Measurements from ENCODE around the gene IQCE.
A peak's percentile ranks its signal among the peaks of the same experiment; 100 is the strongest.

IQCE gene

GRCh38 chr7:2645274-2645868 is 86.6 kb downstream of the IQCE start:
- Histone ChIP-seq H3K4me1 (ENCODE audit: control insufficient read depth in 1 of 2, insufficient read depth in 2 of 2, low read length in 2 of 2) (peaks cover 41 to 43% of the 10 kb centered on the region in 2 experiments), H2AK5ac (ENCODE audit: low read length) (no peak overlapping the region), H3K14ac (ENCODE audit: low read length) (peak overlapping the region; percentile 84), H3K18ac (ENCODE audit: low read length) (peak overlapping the region; percentile 60), H3K4me3 (ENCODE audit: low read depth, low read length) (no peak overlapping the region), H3K23ac (ENCODE audit: low read length) (no peak overlapping the region), H3K9ac (ENCODE audit: low read length) (no peak overlapping the region), H2BK120ac (ENCODE audit: insufficient read depth, low read length, poor library complexity) (peak overlapping the region; percentile 73), H3K79me2 (ENCODE audit: control insufficient read depth, insufficient read depth, low read length, poor library complexity) (peaks cover 6% of the 10 kb centered on the region), H3K79me1 (ENCODE audit: low read length) (peaks cover 14% of the 10 kb centered on the region), H3K4me2 (ENCODE audit: low read length) (peak overlapping the region; percentile 46), H3K27ac (ENCODE audit: low read depth, low read length) (peak overlapping the region; percentile 77), H4K8ac (ENCODE audit: low read depth, low read length) (peak overlapping the region; percentile 39), H3K4ac (ENCODE audit: low read depth, low read length) (peak overlapping the region; percentile 67), H3K9me3 (ENCODE audit: insufficient read depth, low read depth, low read length) (no peaks in the 10 kb centered on the region), H2BK12ac (ENCODE audit: low read length) (peak overlapping the region; percentile 78), H3K36me3 (ENCODE audit: control insufficient read depth in 1 of 2, insufficient read depth in 2 of 2, low read length in 2 of 2) (peaks cover 40 to 46% of the 10 kb centered on the region in 2 experiments), H2AFZ (ENCODE audit: insufficient read depth, low read length, poor library complexity) (no peak overlapping the region), H4K12ac (ENCODE audit: low read depth, low read length) (peak overlapping the region; percentile 40), H3K27me3 (ENCODE audit: insufficient read depth, low read length) (no peaks in the 10 kb centered on the region), H2BK5ac (ENCODE audit: low read depth, low read length, poor library complexity) (peak overlapping the region; percentile 81), H4K91ac (ENCODE audit: low read depth, low read length) (peak overlapping the region; percentile 91)
- WGBS (ENCODE audit: extremely low coverage, insufficient coverage, insufficient read length) = no CpG with 5 or more reads among the region's 14 CpGs
- DNase-seq = no peak

- Histone ChIP-seq H3K9me3 (ENCODE audit: insufficient read depth, low read depth, low read length) (no peaks in the 10 kb centered on the region), H3K4ac (ENCODE audit: low read depth, low read length) (no peak overlapping the region), H4K12ac (ENCODE audit: low read depth, low read length) (no peak overlapping the region), H3K9ac (ENCODE audit: low read length) (no peak overlapping the region), H4K91ac (ENCODE audit: low read depth, low read length) (no peak overlapping the region), H3K79me1 (ENCODE audit: low read length) (peaks cover 9% of the 10 kb centered on the region), H3K4me1 (ENCODE audit: control insufficient read depth in 1 of 2, insufficient read depth in 2 of 2, low read length in 2 of 2) (peaks cover 32 to 33% of the 10 kb centered on the region in 2 experiments), H2BK120ac (ENCODE audit: insufficient read depth, low read length, poor library complexity) (no peak overlapping the region), H3K27ac (ENCODE audit: low read depth, low read length) (no peak overlapping the region), H3K23ac (ENCODE audit: low read length) (no peak overlapping the region), H3K4me2 (ENCODE audit: low read length) (no peak overlapping the region), H3K79me2 (ENCODE audit: control insufficient read depth, insufficient read depth, low read length, poor library complexity) (peaks cover 6% of the 10 kb centered on the region), H3K27me3 (ENCODE audit: insufficient read depth, low read length) (no peaks in the 10 kb centered on the region), H2AK5ac (ENCODE audit: low read length) (no peak overlapping the region), H4K8ac (ENCODE audit: low read depth, low read length) (peak overlapping the region; percentile 22), H3K18ac (ENCODE audit: low read length) (peak overlapping the region; percentile 53), H2BK5ac (ENCODE audit: low read depth, low read length, poor library complexity) (no peak overlapping the region), H3K36me3 (ENCODE audit: control insufficient read depth in 1 of 2, insufficient read depth in 2 of 2, low read length in 2 of 2) (peaks cover 47 to 53% of the 10 kb centered on the region in 2 experiments), H3K4me3 (ENCODE audit: low read depth, low read length) (no peak overlapping the region), H3K14ac (ENCODE audit: low read length) (no peak overlapping the region), H2BK12ac (ENCODE audit: low read length) (no peak overlapping the region), H2AFZ (ENCODE audit: insufficient read depth, low read length, poor library complexity) (no peak overlapping the region)
- no peak for DNase-seq
- no CpG with 5 or more reads among the region's 10 CpGs for WGBS (ENCODE audit: extremely low coverage, insufficient coverage, insufficient read length)
Observed at GRCh38 chr7:2646336-2646679, 87.5 kb downstream of the IQCE start.

GRCh38 chr7:2646680-2647571 is 88.1 kb downstream of the IQCE start:
- Histone ChIP-seq H3K79me1 (ENCODE audit: low read length) (peaks cover 4% of the 10 kb centered on the region), H3K4ac (ENCODE audit: low read depth, low read length) (no peak overlapping the region), H3K9me3 (ENCODE audit: insufficient read depth, low read depth, low read length) (peaks cover 2% of the 10 kb centered on the region), H2BK5ac (ENCODE audit: low read depth, low read length, poor library complexity) (no peak overlapping the region), H4K8ac (ENCODE audit: low read depth, low read length) (peak overlapping the region; percentile 22), H3K4me1 (ENCODE audit: control insufficient read depth in 1 of 2, insufficient read depth in 2 of 2, low read length in 2 of 2) (peaks cover 27 to 29% of the 10 kb centered on the region in 2 experiments), H3K27ac (ENCODE audit: low read depth, low read length) (no peak overlapping the region), H3K4me3 (ENCODE audit: low read depth, low read length) (no peak overlapping the region), H3K79me2 (ENCODE audit: control insufficient read depth, insufficient read depth, low read length, poor library complexity) (peaks cover 3% of the 10 kb centered on the region), H3K18ac (ENCODE audit: low read length) (peak overlapping the region; percentile 53), H2AFZ (ENCODE audit: insufficient read depth, low read length, poor library complexity) (no peak overlapping the region), H3K23ac (ENCODE audit: low read length) (no peak overlapping the region), H4K91ac (ENCODE audit: low read depth, low read length) (no peak overlapping the region), H2BK120ac (ENCODE audit: insufficient read depth, low read length, poor library complexity) (no peak overlapping the region), H3K9ac (ENCODE audit: low read length) (no peak overlapping the region), H3K27me3 (ENCODE audit: insufficient read depth, low read length) (no peaks in the 10 kb centered on the region), H3K4me2 (ENCODE audit: low read length) (no peak overlapping the region), H2AK5ac (ENCODE audit: low read length) (no peak overlapping the region), H4K12ac (ENCODE audit: low read depth, low read length) (no peak overlapping the region), H3K36me3 (ENCODE audit: control insufficient read depth in 1 of 2, insufficient read depth in 2 of 2, low read length in 2 of 2) (peaks cover 53 to 56% of the 10 kb centered on the region in 2 experiments), H2BK12ac (ENCODE audit: low read length) (no peak overlapping the region), H3K14ac (ENCODE audit: low read length) (no peak overlapping the region)
- peak; percentile 84 to 86 for DNase-seq
- WGBS (ENCODE audit: extremely low coverage, insufficient coverage, insufficient read length) = no CpG with 5 or more reads among the region's 73 CpGs

GRCh38 chr7:2647594-2648172 is 88.9 kb downstream of the IQCE start:
- DNase-seq = no peak
- no peak overlapping the region for H3K4me2 ChIP-seq (ENCODE audit: low read length)
- H4K8ac ChIP-seq (ENCODE audit: low read depth, low read length) = no peak overlapping the region
- H2AFZ ChIP-seq (ENCODE audit: insufficient read depth, low read length, poor library complexity) = no peak overlapping the region
- peaks cover 3% of the 10 kb centered on the region for H3K79me2 ChIP-seq (ENCODE audit: control insufficient read depth, insufficient read depth, low read length, poor library complexity)
- H3K4me1 ChIP-seq (ENCODE audit: control insufficient read depth in 1 of 2, insufficient read depth in 2 of 2, low read length in 2 of 2) = peaks cover 27 to 28% of the 10 kb centered on the region in 2 experiments
- no peak overlapping the region for H3K9ac ChIP-seq (ENCODE audit: low read length)
- no peak overlapping the region for H3K27ac ChIP-seq (ENCODE audit: low read depth, low read length)
- H4K91ac ChIP-seq (ENCODE audit: low read depth, low read length) = no peak overlapping the region
- WGBS (ENCODE audit: extremely low coverage, insufficient coverage, insufficient read length) = no CpG with 5 or more reads among the region's 15 CpGs
- H2BK120ac ChIP-seq (ENCODE audit: insufficient read depth, low read length, poor library complexity) = no peak overlapping the region
- no peak overlapping the region for H3K4ac ChIP-seq (ENCODE audit: low read depth, low read length)
- no peak overlapping the region for H4K12ac ChIP-seq (ENCODE audit: low read depth, low read length)
- H2BK12ac ChIP-seq (ENCODE audit: low read length) = no peak overlapping the region
- no peaks in the 10 kb centered on the region for H3K27me3 ChIP-seq (ENCODE audit: insufficient read depth, low read length)
- peaks cover 2% of the 10 kb centered on the region for H3K9me3 ChIP-seq (ENCODE audit: insufficient read depth, low read depth, low read length)
- H2AK5ac ChIP-seq (ENCODE audit: low read length) = no peak overlapping the region
- no peak overlapping the region for H3K23ac ChIP-seq (ENCODE audit: low read length)
- H3K14ac ChIP-seq (ENCODE audit: low read length) = no peak overlapping the region
- no peak overlapping the region for H3K18ac ChIP-seq (ENCODE audit: low read length)
- peaks cover 4% of the 10 kb centered on the region for H3K79me1 ChIP-seq (ENCODE audit: low read length)
- H2BK5ac ChIP-seq (ENCODE audit: low read depth, low read length, poor library complexity) = no peak overlapping the region
- no peak overlapping the region for H3K4me3 ChIP-seq (ENCODE audit: low read depth, low read length)
- H3K36me3 ChIP-seq (ENCODE audit: control insufficient read depth in 1 of 2, insufficient read depth in 2 of 2, low read length in 2 of 2) = peaks cover 60 to 64% of the 10 kb centered on the region in 2 experiments
